Right forelimb (tissue), 1 donor: Measurements from ENCODE around the gene SV2C.
A peak's percentile ranks its signal among the peaks of the same experiment; 100 is the strongest.

ENCODE experiments used
- DNase-seq: peaks from one replicate; pipeline ENCODE4 v3.0.0-alpha.2; 2018

Gene SV2C

DNA sequence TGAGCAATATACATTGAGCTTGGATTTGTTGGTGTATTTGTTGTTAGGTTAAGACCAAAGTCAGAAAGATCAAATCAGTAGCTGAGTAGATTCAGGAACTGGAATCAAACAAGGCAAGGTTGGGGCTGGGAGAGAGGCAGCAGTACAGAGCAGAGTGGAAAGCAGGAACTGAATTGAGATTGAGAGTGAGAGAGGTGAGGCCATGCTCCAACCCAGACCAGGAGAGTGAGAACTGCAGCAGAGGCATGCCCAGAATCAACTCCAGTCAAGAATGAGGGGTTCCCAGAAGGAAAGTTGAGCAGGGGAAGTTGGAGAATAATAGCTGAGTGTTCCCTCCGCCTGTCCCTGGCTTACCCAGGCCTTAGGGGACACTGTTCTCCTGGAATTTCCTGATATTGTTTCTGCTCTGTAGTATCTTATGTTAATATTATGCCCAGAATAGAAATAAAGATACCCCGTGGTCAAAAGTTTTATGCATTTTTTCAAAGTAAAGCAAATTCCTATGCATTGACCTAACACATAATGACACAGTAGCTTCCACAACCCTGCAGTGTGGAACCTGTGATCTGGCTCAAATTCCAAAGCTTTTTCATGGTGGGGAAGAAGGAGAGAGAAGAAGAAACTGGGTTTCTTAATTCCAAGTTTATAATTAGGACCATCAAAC, 82.7 kb downstream of the SV2C start:
- DNase-seq, result no peak

GRCh38 chr5:76166886-76167576, 83.8 kb downstream of the SV2C start:
- no peak for DNase-seq

GRCh38 chr5:76169146-76169905, 86.1 kb downstream of the SV2C start:
- no peak for DNase-seq

GRCh38 chr5:76174101-76174500, 90.9 kb downstream of the SV2C start:
- DNase-seq, result no peak

DNA sequence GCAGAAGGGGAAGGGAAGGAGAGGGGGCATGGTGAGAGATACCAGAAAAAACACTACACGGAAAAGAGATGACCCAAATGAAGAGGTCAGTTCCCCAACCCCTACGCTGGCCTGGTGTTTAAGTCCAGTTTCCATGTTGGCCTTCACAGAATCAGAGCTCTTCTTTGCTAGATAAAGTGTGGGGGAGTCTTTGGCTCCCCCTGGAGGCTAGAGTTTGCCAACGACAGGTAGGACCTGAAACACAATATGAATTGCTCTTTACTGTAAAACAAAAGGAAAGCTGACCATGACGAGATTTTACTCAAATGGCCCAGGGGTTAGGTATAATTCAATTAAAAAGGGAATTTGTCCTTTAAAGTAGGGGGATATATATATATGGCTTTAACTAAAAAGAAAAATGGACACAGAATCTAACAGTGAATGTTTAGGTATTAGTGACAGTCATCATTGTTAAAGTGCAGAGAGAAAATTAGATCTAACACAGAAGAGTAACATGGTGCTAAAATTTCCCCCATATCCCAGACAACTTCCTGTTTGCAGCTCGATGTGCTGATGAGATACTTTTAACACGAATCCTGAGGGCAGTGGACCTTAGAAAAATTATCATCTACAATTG, 92.0 kb downstream of the SV2C start:
- peak; percentile 55 for DNase-seq

DNA sequence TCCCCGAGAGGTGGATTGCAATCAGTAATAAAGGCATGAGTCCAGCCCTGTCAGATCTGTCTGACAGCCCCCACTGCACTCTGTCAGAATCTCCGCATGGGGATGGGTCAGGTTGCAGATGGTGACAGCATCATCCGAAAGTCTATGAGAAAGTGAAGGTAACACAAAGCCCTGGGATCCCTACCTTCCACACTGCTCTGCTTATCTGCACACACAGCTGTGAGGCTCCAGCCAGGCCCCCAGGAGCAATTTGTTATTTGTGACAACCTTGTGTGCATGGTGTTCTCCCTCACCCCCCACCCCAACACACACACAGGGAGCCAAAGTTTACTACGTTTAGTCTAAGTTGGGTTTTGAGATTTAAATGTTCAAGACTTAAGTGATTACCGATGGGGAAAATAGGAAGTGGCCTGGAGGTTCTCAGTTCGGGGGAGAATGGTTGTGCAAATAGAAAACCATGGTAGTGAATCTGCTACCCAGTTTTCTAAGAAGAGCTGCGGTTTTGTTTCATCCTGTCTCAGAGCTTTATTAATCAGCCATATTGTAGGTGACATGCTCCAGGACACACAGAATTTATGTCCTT, 92.7 kb downstream of the SV2C start:
- no peak for DNase-seq

GRCh38 chr5:76177978-76178377, 94.8 kb downstream of the SV2C start:
- no peak for DNase-seq

DNA sequence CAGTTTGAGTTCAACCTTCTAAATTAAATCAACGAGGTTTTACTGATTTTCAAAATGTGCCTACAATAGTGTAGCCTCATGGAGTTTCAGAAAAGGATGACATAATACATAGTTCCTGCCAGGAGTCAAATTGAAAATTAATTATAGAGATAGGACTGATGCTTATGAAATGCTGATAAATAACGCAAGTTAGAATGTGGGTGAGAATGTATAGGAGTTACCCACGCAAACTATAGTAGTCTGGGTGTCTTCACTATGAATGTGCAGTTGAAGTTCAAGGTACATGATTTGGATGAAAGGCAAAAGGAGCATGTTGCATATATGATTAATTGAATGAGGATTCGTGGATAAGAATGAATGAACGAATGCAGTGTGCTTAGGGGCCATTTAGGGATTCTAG, 95.7 kb downstream of the SV2C start:
- no peak for DNase-seq

- no peak for DNase-seq
Observed at GRCh38 chr5:76180814-76181805, 97.9 kb downstream of the SV2C start.

- DNase-seq, result no peak
Observed at GRCh38 chr5:76187386-76187785, 104.2 kb downstream of the SV2C start.

DNA sequence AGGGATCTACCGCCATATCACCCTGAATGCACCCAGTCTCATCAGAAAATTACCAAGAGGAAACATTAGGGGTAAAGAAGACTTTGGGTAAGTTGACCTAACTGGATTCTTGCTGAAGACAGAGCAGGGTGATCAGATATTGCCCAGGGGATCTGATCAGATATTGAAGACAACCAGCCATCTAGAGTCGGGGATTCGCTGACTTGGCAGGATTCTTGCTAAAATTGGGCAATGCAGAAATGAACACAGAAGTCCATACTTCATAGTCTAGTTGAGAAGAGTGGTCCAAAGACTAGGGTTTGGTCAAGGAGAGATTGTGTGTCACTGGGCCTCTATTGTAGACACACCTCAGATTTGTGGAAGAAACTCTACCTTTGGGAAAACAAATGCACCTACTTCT, 107.2 kb downstream of the SV2C start:
- no peak for DNase-seq

- no peak for DNase-seq
Observed at GRCh38 chr5:76192837-76193236, 109.7 kb downstream of the SV2C start.

GRCh38 chr5:76193635-76194034, 110.5 kb downstream of the SV2C start:
- DNase-seq, result no peak

GRCh38 chr5:76194340-76194739, 111.2 kb downstream of the SV2C start:
- no peak for DNase-seq

GRCh38 chr5:76196457-76196856, 113.3 kb downstream of the SV2C start:
- DNase-seq, result no peak

DNA sequence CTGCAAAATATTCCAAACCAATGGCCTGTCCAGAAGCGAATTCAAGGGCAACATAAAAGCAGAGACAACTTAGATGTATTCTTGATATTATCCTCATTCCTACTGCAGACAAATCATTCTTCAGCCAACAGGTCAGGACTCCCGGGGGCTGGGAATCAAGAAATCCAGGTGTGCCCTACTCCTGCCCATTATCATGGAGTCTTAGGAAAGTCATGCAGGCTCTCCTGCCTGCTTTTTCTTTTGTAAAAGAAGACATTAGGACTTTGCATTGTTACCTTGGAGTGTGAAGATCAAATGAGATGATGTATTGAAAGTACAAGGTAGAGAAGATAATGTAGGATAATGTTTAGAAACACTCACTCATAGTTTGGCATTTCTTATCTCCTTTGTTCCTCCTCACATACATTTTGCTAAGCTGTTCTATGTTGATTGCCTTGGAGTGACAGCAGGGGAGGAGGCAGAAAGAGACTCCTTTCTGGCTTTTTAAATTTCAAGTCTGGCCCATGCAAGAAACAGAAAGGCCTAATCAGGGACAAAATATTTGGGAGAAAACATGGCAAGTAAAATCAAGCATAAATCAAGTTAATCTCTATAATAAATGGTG, 113.8 kb downstream of the SV2C start:
- no peak for DNase-seq

- DNase-seq, result no peak
Observed at GRCh38 chr5:76197726-76198125, 114.5 kb downstream of the SV2C start.

GRCh38 chr5:76199336-76200318, 116.4 kb downstream of the SV2C start:
- no peak for DNase-seq

DNA sequence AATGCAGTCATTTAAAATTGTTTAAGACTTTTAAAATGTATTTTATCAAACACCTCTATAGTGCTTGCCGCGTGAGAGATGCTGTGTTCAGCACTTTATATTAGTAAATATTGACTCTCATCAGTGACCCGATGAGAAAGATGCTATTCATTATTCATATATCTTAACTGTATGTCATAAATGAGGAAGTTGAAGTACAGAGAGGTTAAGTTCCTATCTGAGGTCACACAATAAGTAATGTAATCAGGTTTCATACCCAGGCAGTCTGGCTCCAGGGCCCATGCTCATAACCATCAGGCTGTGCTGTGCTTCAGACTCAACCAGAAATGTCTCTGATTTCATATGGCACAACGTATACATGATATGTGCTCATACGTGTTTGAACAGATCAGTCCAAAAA, 119.0 kb downstream of the SV2C start:
- no peak for DNase-seq

GRCh38 chr5:76204191-76204590, 121.0 kb downstream of the SV2C start:
- no peak for DNase-seq
